H1 (cell line): ENCODE results near the gene PRR3. TPM values are rescaled to one million over a fixed set of nuclear protein-coding genes. Genes with fewer than 3 reads are reported as not detected.

ENCODE experiments used
- CTCF ChIA-PET: fragments of 300-600 bp; sonication (Branson Sonifier 250); formaldehyde crosslinking; loops from one replicate; lab custom pipeline; 2021; ENCODE audit not compliant: partially characterized antibody; lab: Charles Lee
- POLR2A ChIA-PET: fragments of 300-600 bp; sonication (Branson Sonifier 250); formaldehyde crosslinking; loops from one replicate; lab custom pipeline; 2021; ENCODE audit warnings: inconsistent platforms; ENCODE audit not compliant: partially characterized antibody; lab: Charles Lee
- DNase-seq, 2 experiments: peaks; one replicate each; pipeline versions ENCODE4 v3.0.0 to v3.0.0-alpha.2; 2010 to 2022; ENCODE audit warnings: low spot score in 2 of 2, low read depth in 1 of 2, mixed read lengths in 1 of 2
- FAIRE-seq: peaks from 2 replicates; lab custom pipeline; 2011; peaks lifted over from hg19 to GRCh38; lab: Jason Lieb, UNC
- H2AFZ ChIP-seq: 2 replicates; pipeline ENCODE4 v1.8.1; 2012; ENCODE audit warnings: low read length, inconsistent platforms
- H2AK5ac ChIP-seq: 2 replicates; pipeline ENCODE4 v1.6.1; 2013; ENCODE audit warnings: low read depth, low read length
- H2BK120ac ChIP-seq: replicated peaks from 2 replicates; pipeline ENCODE3; 2013; ENCODE audit warnings: low read depth, low read length, inconsistent platforms
- H2BK12ac ChIP-seq: 2 replicates; pipeline ENCODE4 v1.6.1; 2013; ENCODE audit warnings: low read depth, low read length
- H2BK15ac ChIP-seq: 2 replicates; pipeline ENCODE4 v1.6.1; 2013; ENCODE audit warnings: low read length
- H2BK20ac ChIP-seq: 2 replicates; pipeline ENCODE4 v1.6.1; 2013; ENCODE audit warnings: low read length
- H2BK5ac ChIP-seq: 2 replicates; pipeline ENCODE4 v1.6.1; 2013; ENCODE audit warnings: low read depth, low read length
- H3K14ac ChIP-seq: 2 replicates; pipeline ENCODE4 v1.6.1; 2013; ENCODE audit warnings: inconsistent platforms; ENCODE audit not compliant: insufficient read length
- H3K18ac ChIP-seq: 2 replicates; pipeline ENCODE4 v1.6.1; 2013; ENCODE audit warnings: low read length; ENCODE audit errors: extremely low read depth
- H3K23ac ChIP-seq: 2 replicates; pipeline ENCODE4 v1.6.1; 2013; ENCODE audit warnings: inconsistent platforms; ENCODE audit not compliant: insufficient read length
- H3K23me2 ChIP-seq: 2 replicates; pipeline ENCODE4 v1.6.1; 2013; ENCODE audit warnings: low read depth, low read length
- H3K27ac ChIP-seq: 2 replicates; pipeline ENCODE4 v1.6.1; 2011; ENCODE audit warnings: low read depth, low read length, inconsistent platforms
- H3K27me3 ChIP-seq, 4 experiments: replicated peaks in 1 of 4; 1 replicate in 1 of 4; 2 replicates in 3 of 4; pipeline versions ENCODE4 v1.6.1 to v1.8.1; 2011 to 2013; ENCODE audit warnings: low read length in 3 of 4, mild to moderate bottlenecking in 3 of 4, inconsistent platforms in 2 of 4, mixed read lengths in 2 of 4, moderate library complexity in 1 of 4; ENCODE audit not compliant: control insufficient read depth in 3 of 4, insufficient read depth in 3 of 4; ENCODE audit errors: extremely low read depth in 1 of 4
- H3K36me3 ChIP-seq, 4 experiments: 2 replicates each; pipeline versions ENCODE4 v1.6.1 to v1.8.1; 2011 to 2013; ENCODE audit warnings: mild to moderate bottlenecking in 4 of 4, low read length in 3 of 4, moderate library complexity in 2 of 4, control low read depth in 1 of 4, inconsistent platforms in 1 of 4; ENCODE audit not compliant: insufficient read depth in 4 of 4, control insufficient read depth in 2 of 4
- H3K4ac ChIP-seq: replicated peaks from 2 replicates; pipeline ENCODE3; 2013; ENCODE audit warnings: low read length, low read depth, mixed read lengths, inconsistent platforms; ENCODE audit not compliant: insufficient read length
- H3K4me1 ChIP-seq, 4 experiments: replicated peaks in 1 of 4; 1 replicate in 1 of 4; 2 replicates in 3 of 4; pipeline versions ENCODE4 v1.6.1 to v1.8.1; 2011 to 2013; ENCODE audit warnings: low read length in 3 of 4, inconsistent platforms in 2 of 4, mixed read lengths in 1 of 4; ENCODE audit not compliant: insufficient read depth in 4 of 4, control insufficient read depth in 3 of 4
- H3K4me2 ChIP-seq, 2 experiments: 2 replicates each; pipeline versions ENCODE4 v1.6.1 to v1.8.1; 2011 to 2013; ENCODE audit warnings: low read depth in 2 of 2, low read length in 2 of 2, control low read depth in 1 of 2, inconsistent platforms in 1 of 2, mild to moderate bottlenecking in 1 of 2; ENCODE audit not compliant: insufficient read depth in 1 of 2
- H3K4me3 ChIP-seq, 4 experiments: fragments of 200-600, 300-600 bp in 1 of 4; sonication (generic), shearing (Covaris generic), sonication (Bioruptor Twin) in 1 of 4; 2 replicates each; pipeline versions ENCODE4 v1.5.1 to v1.8.1; 2011 to 2016; ENCODE audit warnings: low read length in 4 of 4, low read depth in 3 of 4, control low read depth in 2 of 4, inconsistent platforms in 2 of 4, mild to moderate bottlenecking in 2 of 4, mixed read lengths in 1 of 4, moderate library complexity in 1 of 4; ENCODE audit not compliant: insufficient read depth in 2 of 4; ENCODE audit errors: extremely low read depth in 1 of 4
- H3K56ac ChIP-seq: replicated peaks from 2 replicates; pipeline ENCODE3; 2013; ENCODE audit warnings: low read depth, mild to moderate bottlenecking, mixed read lengths, low read length, inconsistent platforms; ENCODE audit not compliant: insufficient read length
- H3K79me1 ChIP-seq: 2 replicates; pipeline ENCODE4 v1.6.1; 2013; ENCODE audit warnings: low read depth, low read length, control low read depth
- H3K79me2 ChIP-seq, 2 experiments: 2 replicates each; pipeline versions ENCODE4 v1.6.1 to v1.8.1; 2012 to 2013; ENCODE audit warnings: low read length in 2 of 2, mild to moderate bottlenecking in 2 of 2, inconsistent platforms in 1 of 2; ENCODE audit not compliant: insufficient read depth in 2 of 2, control insufficient read depth in 1 of 2
- H3K9ac ChIP-seq, 4 experiments: replicated peaks in 1 of 4; 1 replicate in 1 of 4; 2 replicates in 3 of 4; pipeline versions ENCODE4 v1.6.1 to v1.8.1; 2011 to 2013; ENCODE audit warnings: low read depth in 3 of 4, low read length in 3 of 4, control low read depth in 2 of 4, mild to moderate bottlenecking in 2 of 4, moderate library complexity in 2 of 4, inconsistent platforms in 1 of 4; ENCODE audit errors: extremely low read depth in 1 of 4
- H3K9me3 ChIP-seq, 2 experiments: 2 replicates each; pipeline versions ENCODE4 v1.6.1 to v1.8.1; 2012 to 2013; ENCODE audit warnings: mild to moderate bottlenecking in 2 of 2, moderate library complexity in 2 of 2, control low read depth in 1 of 2, inconsistent platforms in 1 of 2, low read depth in 1 of 2, low read length in 1 of 2, mixed read lengths in 1 of 2; ENCODE audit not compliant: insufficient read depth in 2 of 2
- H4K20me1 ChIP-seq, 2 experiments: replicated peaks in 1 of 2; 2 replicates each; pipeline versions ENCODE3 to v1.8.1; 2011 to 2013; ENCODE audit warnings: inconsistent platforms in 2 of 2, low read length in 2 of 2, mild to moderate bottlenecking in 1 of 2; ENCODE audit not compliant: insufficient read depth in 2 of 2, control insufficient read depth in 1 of 2
- H4K5ac ChIP-seq: 2 replicates; pipeline ENCODE4 v1.6.1; 2013; ENCODE audit warnings: low read length, low read depth, mixed read lengths, inconsistent platforms; ENCODE audit not compliant: insufficient read length
- H4K8ac ChIP-seq: 2 replicates; pipeline ENCODE4 v1.8.0; 2013; ENCODE audit warnings: mild to moderate bottlenecking, moderate library complexity, low read length, inconsistent platforms; ENCODE audit not compliant: insufficient read depth; ENCODE audit errors: extremely low read depth
- H4K91ac ChIP-seq: replicated peaks from 2 replicates; pipeline ENCODE3; 2013; ENCODE audit warnings: low read length, mixed read lengths, inconsistent platforms; ENCODE audit not compliant: insufficient read length
- ASH2L ChIP-seq: fragments of 200-600, 300-600 bp; sonication (generic); IDR thresholded peaks from one replicate; pipeline ENCODE4 v1.7.1; 2017; ENCODE audit warnings: low read length
- BACH1 ChIP-seq: IDR thresholded peaks from 2 replicates; pipeline ENCODE4 v1.6.1; 2012; ENCODE audit warnings: low read length, improper control_type of control experiment
- EGR1 ChIP-seq: IDR thresholded peaks from 2 replicates; pipeline ENCODE4 v1.6.1; 2011; ENCODE audit warnings: low read depth, low read length, borderline replicate concordance
- KDM5A ChIP-seq: fragments of 200-600 bp; IDR thresholded peaks from 2 replicates; pipeline ENCODE4 v1.7.1; 2012; ENCODE audit warnings: mild to moderate bottlenecking, low read length, inconsistent platforms, mixed read lengths
- POU5F1 ChIP-seq: IDR thresholded peaks from 2 replicates; pipeline ENCODE4 v1.6.1; 2011; ENCODE audit warnings: low read depth, mild to moderate bottlenecking, low read length, moderate library complexity
- RFX5 ChIP-seq: IDR thresholded peaks from 2 replicates; pipeline ENCODE4 v1.6.1; 2011; ENCODE audit warnings: low read depth, low read length, improper control_type of control experiment, borderline replicate concordance
- RXRA ChIP-seq: IDR thresholded peaks from 2 replicates; pipeline ENCODE4 v1.6.1; 2011; ENCODE audit warnings: low read depth, mild to moderate bottlenecking, low read length, moderate library complexity; ENCODE audit not compliant: insufficient read depth
- SAP30 ChIP-seq: fragments of 300-600 bp; sonication (generic); IDR thresholded peaks from 2 replicates; pipeline ENCODE4 v1.7.1; 2012; ENCODE audit warnings: low read length, moderate library complexity, mild to moderate bottlenecking, inconsistent platforms; ENCODE audit not compliant: insufficient read depth, insufficient replicate concordance
- SRF ChIP-seq: IDR thresholded peaks from 2 replicates; pipeline ENCODE4 v1.6.1; 2011; ENCODE audit warnings: mild to moderate bottlenecking, low read depth, low read length, moderate library complexity
- SUZ12 ChIP-seq: fragments of 200-600 bp; sonication (generic); IDR thresholded peaks from 2 replicates; pipeline ENCODE4 v1.6.1; 2012; ENCODE audit warnings: mild to moderate bottlenecking, inconsistent platforms, low read length, moderate library complexity, mixed read lengths
- WGBS, 2 experiments: shearing (Covaris generic) in 1 of 2; methylation state at CpG; one replicate each; pipeline versions ENCODE4 v1.1.6 to v1.1.7; 2013 to 2015; ENCODE audit warnings: low lambda C conversion rate in 2 of 2, mixed read lengths in 2 of 2, inconsistent platforms in 1 of 2, low coverage in 1 of 2, missing lambda C conversion rate in 1 of 2; ENCODE audit not compliant: insufficient replicate concordance in 2 of 2, insufficient coverage in 1 of 2, insufficient read length in 1 of 2; ENCODE audit errors: extremely low coverage in 1 of 2, missing lambda C conversion rate in 1 of 2; 5-methylcytosine and 5-hydroxymethylcytosine counted together
- polyA plus RNA-seq, 7 experiments: library from polyadenylated mRNA; depleted of rRNA in 3 of 7; stranded (reverse) in 5 of 7; unstranded in 2 of 7; fragments of >200 nt in 5 of 7; fragments of 200-250 nt in 2 of 7; gene quantifications; 1 replicate in 5 of 7; 2 replicates in 1 of 7; 4 replicates in 1 of 7; pipeline versions ENCODE4 v1.2.1 to v1.2.3, GENCODE V29; 2011 to 2013; ENCODE audit warnings: missing spikeins in 2 of 7, mixed read lengths in 2 of 7
- total RNA-seq: library from RNA; stranded (reverse); fragmentation: NEBNext Ultra II Directional; extraction: Animal tissue kit (Norgen Biotek cat#: 25700); gene quantifications from 2 replicates; pipeline ENCODE4 v1.2.1, GENCODE V29; 2021
- TF ChIP-seq, protein P1 (sequence below): IDR thresholded peaks from 2 replicates; pipeline ENCODE4 v1.6.1; 2012; ENCODE audit warnings: low read length, inconsistent platforms
- TF ChIP-seq, protein P2 (sequence below): IDR thresholded peaks from 2 replicates; pipeline ENCODE4 v1.6.1; 2012; ENCODE audit warnings: inconsistent platforms

Gene PRR3
- total and polyA plus RNA-seq, 2 of the 8 experiments (the other 6 are each of a cell fraction or from before 2014, with no cell fraction given): 10.5 to 24.2 TPM

DNA sequence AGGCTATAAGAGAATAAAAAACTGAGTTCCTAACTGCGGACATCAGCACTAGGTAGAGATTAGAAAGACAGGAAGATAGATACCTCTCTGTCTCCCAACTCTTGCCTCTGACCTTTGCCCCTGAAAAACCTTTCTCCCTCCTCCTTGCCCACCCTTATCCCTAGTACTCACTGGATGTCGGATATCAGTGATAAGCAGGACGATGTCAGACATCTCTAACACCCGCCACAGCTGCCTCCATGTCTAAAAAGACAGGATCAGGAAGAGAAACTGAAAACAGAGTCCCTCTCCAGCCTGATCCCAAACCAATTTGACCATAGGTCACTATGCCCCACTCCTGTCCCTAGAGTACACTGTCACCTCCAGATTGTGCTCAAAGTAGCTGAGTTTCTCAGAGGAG lies 2.7 kb upstream of the PRR3 start:
- H3K14ac ChIP-seq: no peak overlapping the region
- no peak overlapping the region for H2AFZ ChIP-seq
- ChIA-PET POLR2A (interaction anchor here (0.7 to 5.4 kb wide), 11 partner anchors 8 to 94 kb away, joined by 3 to 68 read pairs (median 4); partner anchors contain the start of genes ABCF1 and MRPS18B), CTCF (interaction anchor here (1.0 to 20.8 kb wide), 6 partner anchors 9 to 101 kb away, joined by 3 to 326 read pairs (median 6); no protein-coding TSS in a partner anchor)
- no peaks in the 10 kb centered on the region for H3K27me3 ChIP-seq
- peaks cover 4 to 31% (median 20%) of the 10 kb centered on the region in 4 experiments for H3K36me3 ChIP-seq
- H2BK20ac ChIP-seq: no peak overlapping the region
- H3K4me3 ChIP-seq: no peak overlapping the region; a peak in 1 of 8 replicates
- peaks cover 0 to 3% (median 1%) of the 10 kb centered on the region in 4 experiments; a peak in 1 of 7 replicates for H3K4me1 ChIP-seq
- no peak overlapping the region for H2AK5ac ChIP-seq
- H4K91ac ChIP-seq: no peak overlapping the region
- FAIRE-seq (no peak), DNase-seq (no peak)
- peak overlapping the region; percentile 92 to 99; a peak in 3 of 4 replicates for H3K4me2 ChIP-seq
- H4K5ac ChIP-seq: no peak overlapping the region
- H3K18ac ChIP-seq: no peak overlapping the region
- H3K9ac ChIP-seq: peak overlapping the region in 1 of 4 experiments; percentile 23; a peak in 3 of 7 replicates
- H3K23me2 ChIP-seq: peaks cover 16% of the 10 kb centered on the region
- no peaks in the 10 kb centered on the region for H3K9me3 ChIP-seq
- H2BK15ac ChIP-seq: no peak overlapping the region
- H3K27ac ChIP-seq: no peak overlapping the region
- H2BK12ac ChIP-seq: no peak overlapping the region
- 0 out of 2 replicates have a peak, but pooled peaks cover 8% of the 10 kb centered on the region for H3K79me1 ChIP-seq
- H4K20me1 ChIP-seq: peaks cover 0 to 6% of the 10 kb centered on the region in 2 experiments
- H3K56ac ChIP-seq: no peak overlapping the region
- no peak overlapping the region for H3K23ac ChIP-seq
- no peak overlapping the region for H2BK120ac ChIP-seq
- H4K8ac ChIP-seq: no peak overlapping the region
- H2BK5ac ChIP-seq: no peak overlapping the region
- H3K4ac ChIP-seq: no peak overlapping the region
- peaks cover 3 to 32% of the 10 kb centered on the region in 2 experiments for H3K79me2 ChIP-seq
- WGBS, 2 experiments: 93% methylated on average over 4 of the region's 4 CpGs; no CpG with 5 or more reads in 1 of the 2 experiments
- TF ChIP-seq BACH1 (no peak), SAP30 (no peak), POU5F1 (no peak), ASH2L (no peak), SUZ12 (no peak), SRF (no peak), EGR1 (no peak), RXRA (no peak), RFX5 (no peak), KDM5A (no peak)
- TF ChIP-seq, protein P1, sequence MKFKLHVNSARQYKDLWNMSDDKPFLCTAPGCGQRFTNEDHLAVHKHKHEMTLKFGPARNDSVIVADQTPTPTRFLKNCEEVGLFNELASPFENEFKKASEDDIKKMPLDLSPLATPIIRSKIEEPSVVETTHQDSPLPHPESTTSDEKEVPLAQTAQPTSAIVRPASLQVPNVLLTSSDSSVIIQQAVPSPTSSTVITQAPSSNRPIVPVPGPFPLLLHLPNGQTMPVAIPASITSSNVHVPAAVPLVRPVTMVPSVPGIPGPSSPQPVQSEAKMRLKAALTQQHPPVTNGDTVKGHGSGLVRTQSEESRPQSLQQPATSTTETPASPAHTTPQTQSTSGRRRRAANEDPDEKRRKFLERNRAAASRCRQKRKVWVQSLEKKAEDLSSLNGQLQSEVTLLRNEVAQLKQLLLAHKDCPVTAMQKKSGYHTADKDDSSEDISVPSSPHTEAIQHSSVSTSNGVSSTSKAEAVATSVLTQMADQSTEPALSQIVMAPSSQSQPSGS: no peak
- TF ChIP-seq, protein P2, sequence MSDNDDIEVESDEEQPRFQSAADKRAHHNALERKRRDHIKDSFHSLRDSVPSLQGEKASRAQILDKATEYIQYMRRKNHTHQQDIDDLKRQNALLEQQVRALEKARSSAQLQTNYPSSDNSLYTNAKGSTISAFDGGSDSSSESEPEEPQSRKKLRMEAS: no peak
